Measurements from ENCODE around the gene HSPBP1. TPM values are rescaled to one million over a fixed set of nuclear protein-coding genes. Genes with fewer than 3 reads are reported as not detected.
A peak's percentile ranks its signal among the peaks of the same experiment; 100 is the strongest.

HSPBP1 gene
- total and polyA plus RNA-seq, 9 of the 15 experiments (the other 6 are each of a cell fraction or from before 2014, with no cell fraction given) = 0.83 to 81.3 (median 21.8) TPM

DNA sequence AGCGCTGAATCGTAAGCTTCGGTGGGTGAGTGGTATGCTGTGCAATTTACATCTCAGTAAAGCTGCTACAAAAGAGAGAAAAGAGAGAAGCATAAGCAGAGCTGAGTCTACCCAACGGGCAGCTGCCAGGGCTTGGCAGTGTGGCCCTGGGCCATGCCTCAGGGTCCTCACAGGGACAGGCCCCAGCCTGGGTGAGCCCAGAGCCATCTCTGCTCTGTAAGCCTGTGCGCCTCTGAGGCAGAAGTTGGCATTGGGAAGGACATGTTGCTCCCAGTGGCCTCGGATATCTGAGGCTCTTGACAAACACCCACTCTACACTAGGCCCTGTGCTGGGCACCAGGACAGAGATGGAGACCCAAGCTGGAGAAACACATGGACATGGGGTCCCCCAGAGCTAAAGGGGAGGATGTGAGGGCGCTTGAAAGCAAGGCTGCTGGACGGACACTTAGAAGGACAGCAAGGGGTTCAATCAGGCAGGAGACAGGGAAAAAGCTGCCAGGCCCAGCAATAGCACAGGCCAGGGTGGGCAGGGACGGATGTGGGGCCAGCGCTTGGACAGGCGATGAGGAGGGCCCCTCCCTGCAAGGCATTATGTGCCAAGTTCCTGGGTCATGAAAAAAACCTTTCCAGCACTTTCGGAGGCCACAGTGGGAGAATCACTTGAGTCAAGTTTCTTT lies 35.8 kb downstream of the HSPBP1 start:
- no TSS peak for BruUV-seq (replicated peaks)
- 92% methylated on average over 12 of the region's 12 CpGs for WGBS (ENCODE audit: insufficient coverage, low coverage, missing lambda C conversion rate)
- Histone ChIP-seq H3K4me2 (ENCODE audit: insufficient read depth, low read length) (no peak overlapping the region), H3K9me1 (ENCODE audit: control insufficient read depth, insufficient read depth, low read length) (peaks cover 3% of the 10 kb centered on the region), H3K27me3 (ENCODE audit: control insufficient read depth in 2 of 2, insufficient read depth in 2 of 2, low read length in 2 of 2) (no peaks in the 10 kb centered on the region; a peak in 1 of 5 replicates), H2AFZ (ENCODE audit: low read depth, low read length) (no peak overlapping the region), H3K9ac (ENCODE audit: insufficient read depth in 1 of 2, low read depth in 2 of 2, low read length in 2 of 2) (peak overlapping the region in 1 of 2 experiments; percentile 64; a peak in 1 of 4 replicates), H3K4me1 (replicated peaks in 1 of 2; ENCODE audit: control insufficient read depth in 2 of 2, insufficient read depth in 2 of 2, low read length in 2 of 2) (peaks cover 4 to 28% of the 10 kb centered on the region in 2 experiments; a peak in 4 of 5 replicates), H3K9me3 (replicated peaks; ENCODE audit: control insufficient read depth, insufficient read depth, low read depth, low read length) (no peaks in the 10 kb centered on the region), H3K79me2 (ENCODE audit: control insufficient read depth, insufficient read depth, low read length) (peaks cover 21% of the 10 kb centered on the region), H3K27ac (ENCODE audit: extremely low read depth, low read depth, low read length) (no peak overlapping the region), H3K36me3 (ENCODE audit: control insufficient read depth, insufficient read depth, low read length) (peaks cover 96% of the 10 kb centered on the region), H4K20me1 (replicated peaks; ENCODE audit: control insufficient read depth, insufficient read depth, low read length) (peaks cover 31% of the 10 kb centered on the region), H3K4me3 (no peak overlapping the region)
- ChIA-PET POLR2A (interaction anchor here (1.0 kb wide), 1 partner anchor 12 kb away, joined by 5 read pairs; no protein-coding TSS in a partner anchor), CTCF (ENCODE audit: low intra/inter-chr PET ratio) (no interaction called here)
- ATAC-seq (no peak), FAIRE-seq (no peak), DNase-seq (ENCODE audit: extremely low read depth in 1 of 4, low spot score in 3 of 4) (no peak)
- intact Hi-C loops (cut with micrococcal nuclease) (no loop called here), in situ Hi-C loops (cut with MboI) (no loop called here)
- no peak for TF ChIP-seq KAT8 (IDR thresholded peaks at IDR 0.05; ENCODE audit: low read depth)
- TF ChIP-seq DACH1 (IDR thresholded peaks at IDR 0.05; ENCODE audit: partially characterized antibody) = no peak
- no peak for TF ChIP-seq L3MBTL2 (IDR thresholded peaks at IDR 0.05)
- TF ChIP-seq C11orf30 (IDR thresholded peaks at IDR 0.05; ENCODE audit: low read depth) = no peak
- no peak for TF ChIP-seq ZNF644 (tag; IDR thresholded peaks at IDR 0.05; ENCODE audit: low read depth)
- TF ChIP-seq NCOA4 (IDR thresholded peaks at IDR 0.05; ENCODE audit: partially characterized antibody) = no peak
- TF ChIP-seq HSF4 (CRISPR knock-in tag; IDR thresholded peaks at IDR 0.05; ENCODE audit: borderline replicate concordance) = no peak
- TF ChIP-seq CEBPB (tag; IDR thresholded peaks at IDR 0.05) = no peak
- TF ChIP-seq ZKSCAN1 (IDR thresholded peaks at IDR 0.05; ENCODE audit: low read depth, low read length) = no peak
- TF ChIP-seq ZNF699 (CRISPR knock-in tag; IDR thresholded peaks at IDR 0.05; ENCODE audit: insufficient replicate concordance) = no peak
- TF ChIP-seq SMARCB1 (IDR thresholded peaks at IDR 0.05; ENCODE audit: insufficient read length, low read depth) = no peak
- TF ChIP-seq SUPT5H (IDR thresholded peaks at IDR 0.05) = no peak
- TF ChIP-seq MAZ (CRISPR knock-in tag; conservative IDR thresholded peaks at IDR 0.05 in 1 of 2, IDR thresholded peaks at IDR 0.05 in 1 of 2) = no peak
- no peak for TF ChIP-seq ZNF75A (CRISPR knock-in tag; IDR thresholded peaks at IDR 0.05)
- no peak for TF ChIP-seq TFAM (CRISPR knock-in tag; conservative IDR thresholded peaks at IDR 0.05)
- TF ChIP-seq, protein P1, sequence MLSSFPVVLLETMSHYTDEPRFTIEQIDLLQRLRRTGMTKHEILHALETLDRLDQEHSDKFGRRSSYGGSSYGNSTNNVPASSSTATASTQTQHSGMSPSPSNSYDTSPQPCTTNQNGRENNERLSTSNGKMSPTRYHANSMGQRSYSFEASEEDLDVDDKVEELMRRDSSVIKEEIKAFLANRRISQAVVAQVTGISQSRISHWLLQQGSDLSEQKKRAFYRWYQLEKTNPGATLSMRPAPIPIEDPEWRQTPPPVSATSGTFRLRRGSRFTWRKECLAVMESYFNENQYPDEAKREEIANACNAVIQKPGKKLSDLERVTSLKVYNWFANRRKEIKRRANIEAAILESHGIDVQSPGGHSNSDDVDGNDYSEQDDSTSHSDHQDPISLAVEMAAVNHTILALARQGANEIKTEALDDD (IDR thresholded peaks at IDR 0.05) = no peak
- no peak for TF ChIP-seq PYGO2 (tag; IDR thresholded peaks at IDR 0.05)
- no peak for TF ChIP-seq RAD21 (CRISPR knock-in tag; conservative IDR thresholded peaks at IDR 0.05 in 1 of 2, IDR thresholded peaks at IDR 0.05 in 1 of 2)
- TF ChIP-seq, protein P2, sequence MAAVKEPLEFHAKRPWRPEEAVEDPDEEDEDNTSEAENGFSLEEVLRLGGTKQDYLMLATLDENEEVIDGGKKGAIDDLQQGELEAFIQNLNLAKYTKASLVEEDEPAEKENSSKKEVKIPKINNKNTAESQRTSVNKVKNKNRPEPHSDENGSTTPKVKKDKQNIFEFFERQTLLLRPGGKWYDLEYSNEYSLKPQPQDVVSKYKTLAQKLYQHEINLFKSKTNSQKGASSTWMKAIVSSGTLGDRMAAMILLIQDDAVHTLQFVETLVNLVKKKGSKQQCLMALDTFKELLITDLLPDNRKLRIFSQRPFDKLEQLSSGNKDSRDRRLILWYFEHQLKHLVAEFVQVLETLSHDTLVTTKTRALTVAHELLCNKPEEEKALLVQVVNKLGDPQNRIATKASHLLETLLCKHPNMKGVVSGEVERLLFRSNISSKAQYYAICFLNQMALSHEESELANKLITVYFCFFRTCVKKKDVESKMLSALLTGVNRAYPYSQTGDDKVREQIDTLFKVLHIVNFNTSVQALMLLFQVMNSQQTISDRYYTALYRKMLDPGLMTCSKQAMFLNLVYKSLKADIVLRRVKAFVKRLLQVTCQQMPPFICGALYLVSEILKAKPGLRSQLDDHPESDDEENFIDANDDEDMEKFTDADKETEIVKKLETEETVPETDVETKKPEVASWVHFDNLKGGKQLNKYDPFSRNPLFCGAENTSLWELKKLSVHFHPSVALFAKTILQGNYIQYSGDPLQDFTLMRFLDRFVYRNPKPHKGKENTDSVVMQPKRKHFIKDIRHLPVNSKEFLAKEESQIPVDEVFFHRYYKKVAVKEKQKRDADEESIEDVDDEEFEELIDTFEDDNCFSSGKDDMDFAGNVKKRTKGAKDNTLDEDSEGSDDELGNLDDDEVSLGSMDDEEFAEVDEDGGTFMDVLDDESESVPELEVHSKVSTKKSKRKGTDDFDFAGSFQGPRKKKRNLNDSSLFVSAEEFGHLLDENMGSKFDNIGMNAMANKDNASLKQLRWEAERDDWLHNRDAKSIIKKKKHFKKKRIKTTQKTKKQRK (IDR thresholded peaks at IDR 0.05; ENCODE audit: borderline replicate concordance, low read depth, low read length) = no peak
